ENCODE measurements around the gene RASA1. TPM values are rescaled to one million over a fixed set of nuclear protein-coding genes. Genes with fewer than 3 reads are reported as not detected.
A peak's percentile ranks its signal among the peaks of the same experiment; 100 is the strongest.

RASA1 gene
- total RNA-seq, 2 experiments from 2014 or later = 17.6 to 19.3 TPM

- no peak for DNase-seq
- Mint-ChIP-seq H3K27me3 (no peaks in the 10 kb centered on the region), H3K27ac (peak overlapping the region; percentile 74), H3K9me3 (no peaks in the 10 kb centered on the region), H3K36me3 (ENCODE audit: low read depth) (peaks cover 48% of the 10 kb centered on the region), H3K4me3 (peak overlapping the region; percentile 93), H3K4me1 (ENCODE audit: low read depth) (peaks cover 52% of the 10 kb centered on the region)
- POLR2A ChIA-PET = interaction anchor here (1.4 kb wide), 1 partner anchor 291 kb away, joined by 3 read pairs; no protein-coding TSS in a partner anchor
- no peak for ATAC-seq
- TF ChIP-seq CTCF (IDR thresholded peaks at IDR 0.05) = no peak
- intact Hi-C loops (cut with micrococcal nuclease) = loop anchor here (5.0 kb wide), 1 partner anchor 144 kb away; the partner anchor contains the start of gene RASA1
- CTCF ChIA-PET = interaction anchor here (2.9 kb wide), 1 partner anchor 11 kb away, joined by 16 read pairs; no protein-coding TSS in a partner anchor
These were observed 143.2 kb downstream of the RASA1 start for GRCh38 chr5:87410931-87411330.

DNA sequence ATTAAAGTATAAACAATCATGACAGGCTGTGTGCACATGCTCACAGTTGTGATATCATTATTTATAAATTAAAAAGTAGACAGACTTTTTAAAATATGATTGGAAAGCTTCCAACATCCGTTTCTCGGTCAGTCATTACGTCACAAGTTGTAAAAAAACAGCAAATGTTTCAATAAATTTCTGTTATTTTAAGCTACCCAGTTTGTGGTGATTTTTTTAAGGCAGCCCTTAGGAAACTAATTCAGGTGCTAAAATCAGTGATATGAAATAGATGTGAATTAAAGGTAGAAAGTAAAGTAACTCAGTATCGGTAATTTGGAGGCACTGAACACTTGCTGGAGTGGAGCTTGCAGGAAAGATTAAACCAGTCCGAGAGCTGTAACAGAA is 143.9 kb downstream of the RASA1 start:
- Mint-ChIP-seq H3K36me3 (ENCODE audit: low read depth) (peaks cover 43% of the 10 kb centered on the region), H3K4me3 (peak overlapping the region; percentile 93), H3K4me1 (ENCODE audit: low read depth) (peaks cover 46% of the 10 kb centered on the region), H3K9me3 (no peaks in the 10 kb centered on the region), H3K27me3 (no peaks in the 10 kb centered on the region), H3K27ac (peak overlapping the region; percentile 94)
- no peak for DNase-seq
- ATAC-seq = no peak
- ChIA-PET CTCF (interaction anchor here (0.9 to 2.9 kb wide), 2 partner anchors 12 to 144 kb away, joined by 3 to 16 read pairs; partner anchors contain the start of gene RASA1), POLR2A (interaction anchor here (1.4 to 1.5 kb wide), 2 partner anchors 12 to 291 kb away, joined by 3 to 5 read pairs; no protein-coding TSS in a partner anchor)
- intact Hi-C loops (cut with micrococcal nuclease) = loop anchor here (5.0 kb wide), 1 partner anchor 144 kb away; the partner anchor contains the start of gene RASA1
- TF ChIP-seq CTCF (IDR thresholded peaks at IDR 0.05) = no peak

GRCh38 chr5:87411973-87412629 is 144.4 kb downstream of the RASA1 start:
- peaks cover 37% of the 10 kb centered on the region for H3K36me3 Mint-ChIP-seq (ENCODE audit: low read depth)
- POLR2A ChIA-PET = interaction anchor here (1.3 to 1.5 kb wide), 3 partner anchors 12 to 292 kb away, joined by 3 to 5 read pairs (median 4); no protein-coding TSS in a partner anchor
- no peaks in the 10 kb centered on the region for H3K27me3 Mint-ChIP-seq
- no peaks in the 10 kb centered on the region for H3K9me3 Mint-ChIP-seq
- intact Hi-C loops (cut with micrococcal nuclease) = loop anchor here (5.0 kb wide), 1 partner anchor 145 kb away; the partner anchor contains the start of gene RASA1
- H3K27ac Mint-ChIP-seq = peak overlapping the region; percentile 94
- H3K4me1 Mint-ChIP-seq (ENCODE audit: low read depth) = peaks cover 41% of the 10 kb centered on the region
- DNase-seq (peak; percentile 53), ATAC-seq (peak; percentile 23)
- peak overlapping the region; percentile 93 for H3K4me3 Mint-ChIP-seq
- CTCF ChIA-PET = interaction anchor here (0.9 to 2.9 kb wide), 2 partner anchors 13 to 144 kb away, joined by 3 to 16 read pairs; partner anchors contain the start of gene RASA1
- no peak for TF ChIP-seq CTCF (IDR thresholded peaks at IDR 0.05)

GRCh38 chr5:87412630-87413342 is 145.1 kb downstream of the RASA1 start, which contains the start of gene CCNH:
Gene CCNH (minus strand): TSS chr5:87412930. CDS start chr5:87412794, 136 bp downstream.
- ChIA-PET CTCF (interaction anchor here (2.9 kb wide), 1 partner anchor 13 kb away, joined by 16 read pairs; no protein-coding TSS in a partner anchor), POLR2A (interaction anchor here (0.8 to 1.5 kb wide), 4 partner anchors 13 to 293 kb away, joined by 3 to 5 read pairs (median 4); no protein-coding TSS in a partner anchor)
- H3K4me1 Mint-ChIP-seq (ENCODE audit: low read depth) = peaks cover 34% of the 10 kb centered on the region
- H3K27me3 Mint-ChIP-seq = no peaks in the 10 kb centered on the region
- DNase-seq (peak; percentile 98), ATAC-seq (peak; percentile 100)
- H3K9me3 Mint-ChIP-seq = no peaks in the 10 kb centered on the region
- intact Hi-C loops (cut with micrococcal nuclease) = loop anchor here (5.0 kb wide), 1 partner anchor 145 kb away; the partner anchor contains the start of gene RASA1
- H3K4me3 Mint-ChIP-seq = peak within 1 kb of the TSS; percentile 93
- TF ChIP-seq CTCF (IDR thresholded peaks at IDR 0.05) = no peak
- peaks cover 31% of the 10 kb centered on the region for H3K36me3 Mint-ChIP-seq (ENCODE audit: low read depth)
- peak within 1 kb of the TSS; percentile 94 for H3K27ac Mint-ChIP-seq

Measured in activated CD8-positive, alpha-beta T cell treated with anti-CD3 and anti-CD28 coated beads for 36 hours (primary cell).